ENCODE results near the gene XDH.

DNA sequence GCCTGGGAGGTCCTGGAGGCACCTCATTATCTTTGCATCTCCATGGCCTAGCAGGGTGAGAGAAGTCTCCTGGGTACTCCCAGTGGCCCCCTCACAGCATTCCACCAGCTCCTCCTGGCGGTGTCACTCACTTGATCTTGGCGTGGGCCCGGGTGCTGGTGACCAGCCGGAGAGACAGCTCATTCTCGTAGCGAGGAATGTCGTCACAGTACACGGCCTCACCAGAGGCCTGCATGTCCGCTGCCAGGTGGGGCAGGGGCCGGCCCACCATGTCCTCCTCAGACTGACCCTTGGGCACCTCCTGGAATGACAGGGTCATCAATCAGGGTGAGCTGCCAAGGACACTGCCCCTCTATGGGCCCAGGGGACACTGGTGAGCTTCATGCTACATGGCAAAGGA is 42.4 kb downstream of the XDH start:
- TF ChIP-seq, protein P1, sequence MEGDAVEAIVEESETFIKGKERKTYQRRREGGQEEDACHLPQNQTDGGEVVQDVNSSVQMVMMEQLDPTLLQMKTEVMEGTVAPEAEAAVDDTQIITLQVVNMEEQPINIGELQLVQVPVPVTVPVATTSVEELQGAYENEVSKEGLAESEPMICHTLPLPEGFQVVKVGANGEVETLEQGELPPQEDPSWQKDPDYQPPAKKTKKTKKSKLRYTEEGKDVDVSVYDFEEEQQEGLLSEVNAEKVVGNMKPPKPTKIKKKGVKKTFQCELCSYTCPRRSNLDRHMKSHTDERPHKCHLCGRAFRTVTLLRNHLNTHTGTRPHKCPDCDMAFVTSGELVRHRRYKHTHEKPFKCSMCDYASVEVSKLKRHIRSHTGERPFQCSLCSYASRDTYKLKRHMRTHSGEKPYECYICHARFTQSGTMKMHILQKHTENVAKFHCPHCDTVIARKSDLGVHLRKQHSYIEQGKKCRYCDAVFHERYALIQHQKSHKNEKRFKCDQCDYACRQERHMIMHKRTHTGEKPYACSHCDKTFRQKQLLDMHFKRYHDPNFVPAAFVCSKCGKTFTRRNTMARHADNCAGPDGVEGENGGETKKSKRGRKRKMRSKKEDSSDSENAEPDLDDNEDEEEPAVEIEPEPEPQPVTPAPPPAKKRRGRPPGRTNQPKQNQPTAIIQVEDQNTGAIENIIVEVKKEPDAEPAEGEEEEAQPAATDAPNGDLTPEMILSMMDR (IDR thresholded peaks at IDR 0.05): no peak
- TF ChIP-seq POLR2A (IDR thresholded peaks at IDR 0.05): no peak
